Measurements from ENCODE around the gene ENTPD1.
"Not testable (repeated sequence)": the region's sequence is repeated elsewhere in the genome, so short reads cannot be mapped to it uniquely, and the experiment has no call there.

The ENTPD1 gene, protein sequence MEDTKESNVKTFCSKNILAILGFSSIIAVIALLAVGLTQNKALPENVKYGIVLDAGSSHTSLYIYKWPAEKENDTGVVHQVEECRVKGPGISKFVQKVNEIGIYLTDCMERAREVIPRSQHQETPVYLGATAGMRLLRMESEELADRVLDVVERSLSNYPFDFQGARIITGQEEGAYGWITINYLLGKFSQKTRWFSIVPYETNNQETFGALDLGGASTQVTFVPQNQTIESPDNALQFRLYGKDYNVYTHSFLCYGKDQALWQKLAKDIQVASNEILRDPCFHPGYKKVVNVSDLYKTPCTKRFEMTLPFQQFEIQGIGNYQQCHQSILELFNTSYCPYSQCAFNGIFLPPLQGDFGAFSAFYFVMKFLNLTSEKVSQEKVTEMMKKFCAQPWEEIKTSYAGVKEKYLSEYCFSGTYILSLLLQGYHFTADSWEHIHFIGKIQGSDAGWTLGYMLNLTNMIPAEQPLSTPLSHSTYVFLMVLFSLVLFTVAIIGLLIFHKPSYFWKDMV

DNA sequence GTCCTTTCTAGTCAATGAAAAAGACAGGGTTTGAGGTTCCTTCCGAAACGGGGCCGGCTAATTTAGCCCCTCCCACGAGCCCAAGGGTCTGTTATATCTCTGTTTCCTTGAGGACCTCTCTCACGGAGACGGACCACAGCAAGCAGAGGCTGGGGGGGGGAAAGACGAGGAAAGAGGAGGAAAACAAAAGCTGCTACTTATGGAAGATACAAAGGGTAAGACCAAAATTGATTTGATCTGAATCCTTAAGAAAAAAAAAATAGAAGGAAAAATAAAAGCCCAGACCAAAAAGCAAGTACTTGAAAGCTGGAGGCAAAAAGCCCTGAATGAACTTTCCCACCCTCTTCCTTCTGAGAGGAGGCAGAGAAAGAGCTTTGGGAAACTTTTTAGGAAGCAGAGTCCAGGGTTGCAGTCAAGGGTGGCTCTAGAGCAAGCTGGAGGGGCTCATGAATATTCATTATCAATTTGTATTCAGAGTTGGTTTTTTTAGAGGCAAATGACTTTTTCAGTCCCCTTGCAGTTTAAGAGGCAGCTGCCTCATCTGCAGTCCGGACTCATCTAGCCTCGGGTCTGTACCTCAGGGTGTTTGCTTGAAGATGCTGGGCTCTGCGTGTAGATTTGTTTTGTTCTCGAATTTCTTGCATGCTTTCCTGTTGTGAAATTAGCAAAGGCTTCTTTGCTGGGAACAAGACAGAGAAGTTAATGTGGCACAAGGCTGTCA, at the start of gene ENTPD1:
Gene ENTPD1, plus strand, starts transcription at position 123 of the 721 bp plus-strand sequence. Its CDS starts 77 bp downstream, at position 200.
- no peak for DNase-seq (ENCODE audit: low read depth in 2 of 2)

DNA sequence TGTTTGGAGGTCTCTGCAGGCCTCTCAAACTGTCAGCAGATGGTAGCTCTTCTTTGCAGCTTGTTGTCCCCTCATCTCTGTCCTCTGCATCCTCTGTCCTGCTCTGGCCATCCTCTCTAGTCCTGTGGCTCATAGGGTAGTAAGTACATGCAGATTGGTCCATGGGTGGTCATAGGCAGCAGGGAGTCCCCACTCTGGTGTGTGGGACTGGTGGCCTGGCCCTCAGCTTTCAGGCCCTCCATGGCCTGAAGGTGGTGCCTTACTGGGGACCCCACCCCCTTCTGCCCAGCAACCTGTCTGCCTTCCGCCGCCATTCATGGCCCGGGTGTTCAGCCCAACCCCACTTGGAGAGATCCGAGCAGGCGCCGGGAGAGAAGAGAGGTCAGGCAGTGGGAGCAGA, 49.4 kb upstream of the ENTPD1 start:
- no peak for DNase-seq (ENCODE audit: low read depth in 2 of 2)

DNA sequence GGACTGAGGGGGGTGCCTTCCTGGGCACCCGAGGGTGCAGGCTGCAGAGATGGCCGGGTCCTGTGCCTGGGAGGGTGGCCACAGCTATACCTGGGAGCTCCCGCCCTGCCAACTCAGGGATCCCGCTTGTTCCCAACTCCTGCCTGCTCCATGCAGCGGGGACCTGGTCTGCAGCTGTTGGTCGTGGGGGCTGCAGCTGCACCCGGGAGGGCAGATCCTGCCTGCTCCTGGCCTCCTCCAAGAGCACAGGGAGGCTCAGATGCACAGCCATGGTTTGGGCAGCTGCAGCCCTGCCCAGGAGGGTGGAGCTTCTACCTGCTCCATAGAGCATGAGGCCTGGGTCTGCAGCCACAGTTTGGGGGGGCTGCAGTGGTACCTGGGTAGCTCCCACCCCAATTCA, 49.0 kb upstream of the ENTPD1 start:
- no peak for DNase-seq (ENCODE audit: low read depth in 2 of 2)

DNA sequence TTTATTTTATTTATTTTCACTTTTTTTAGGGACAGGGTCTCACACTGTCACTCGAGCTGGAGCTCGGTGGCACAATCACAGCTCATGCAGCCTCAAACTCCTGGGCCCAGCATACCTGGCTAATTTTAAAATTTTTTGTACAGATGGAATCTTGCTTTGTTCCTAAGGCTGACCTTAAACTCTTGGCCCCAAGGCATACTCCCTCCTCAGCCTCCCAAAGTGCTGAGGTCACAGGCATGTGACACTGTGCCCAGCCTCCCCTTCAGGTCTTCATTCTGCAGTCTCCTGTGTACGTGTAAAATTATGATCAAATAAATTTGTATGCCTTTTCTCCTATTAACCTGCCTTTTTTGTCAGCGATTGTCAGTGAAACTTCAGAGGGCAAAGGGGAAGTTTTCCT, 44.5 kb upstream of the ENTPD1 start:
- no peak for DNase-seq (ENCODE audit: low read depth in 2 of 2)

DNA sequence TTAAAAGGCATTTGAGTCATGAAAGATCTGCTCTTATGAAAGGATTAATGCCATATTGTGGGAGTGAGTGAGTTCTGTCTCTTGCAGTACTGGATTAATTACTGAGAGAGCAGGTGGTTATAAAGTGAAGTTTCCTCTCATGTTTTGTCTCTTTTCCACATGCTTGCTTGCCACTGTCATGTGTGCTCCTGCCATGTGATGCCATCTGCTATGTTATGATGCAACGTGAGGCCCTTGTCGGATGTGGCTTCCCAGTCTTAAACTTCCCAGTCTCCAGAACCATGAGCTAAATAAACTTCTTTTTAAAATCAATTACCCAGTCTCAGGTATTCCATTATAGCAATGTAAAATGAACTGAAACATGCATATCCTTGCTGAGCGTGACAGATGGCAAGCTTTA, 39.5 kb upstream of the ENTPD1 start:
- no peak for DNase-seq (ENCODE audit: low read depth in 2 of 2)

- no peak for DNase-seq (ENCODE audit: low read depth in 2 of 2)
Measured at GRCh38 chr10:95716866-95717265, 39.1 kb upstream of the ENTPD1 start.

DNA sequence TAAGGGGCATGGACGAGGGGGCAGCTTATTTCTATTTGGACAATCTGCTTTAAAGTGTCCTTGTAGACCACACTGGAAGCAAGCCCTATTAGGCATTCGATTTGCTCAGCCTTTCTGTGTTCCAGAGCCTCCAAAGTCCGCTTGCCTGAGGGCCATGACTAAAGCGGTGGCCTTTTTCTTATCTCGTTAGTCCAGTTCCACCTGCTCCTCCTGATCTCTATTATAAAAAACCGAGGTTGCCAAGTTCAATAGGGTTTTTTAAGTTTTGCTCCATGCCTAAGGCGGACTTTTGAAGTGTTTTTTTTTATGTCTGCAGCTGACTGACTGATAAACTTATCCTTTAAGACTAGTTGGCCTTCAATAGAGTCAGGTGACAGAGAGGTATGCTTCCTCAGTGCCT, 35.2 kb upstream of the ENTPD1 start:
- DNase-seq (ENCODE audit: low read depth in 2 of 2), result not testable (repeated sequence)

DNA sequence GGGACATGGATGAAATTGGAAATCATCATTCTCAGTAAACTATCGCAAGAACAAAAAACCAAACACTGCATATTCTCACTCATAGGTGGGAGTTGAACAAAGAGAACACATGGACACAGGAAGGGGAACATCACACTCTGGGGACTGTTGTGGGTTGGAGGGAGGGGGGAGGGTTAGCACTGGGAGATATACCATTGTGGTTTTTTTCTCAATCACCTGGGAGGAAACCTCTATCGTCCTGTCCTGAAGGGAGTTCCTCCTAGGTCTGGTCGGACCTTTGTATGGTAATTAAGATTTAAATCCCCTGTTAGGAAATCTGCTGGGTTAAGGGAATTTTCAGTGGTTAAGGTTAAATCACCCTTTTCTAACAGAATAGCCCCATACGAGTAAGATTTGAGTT, 33.5 kb upstream of the ENTPD1 start:
- DNase-seq (ENCODE audit: low read depth in 2 of 2), result not testable (repeated sequence)

DNA sequence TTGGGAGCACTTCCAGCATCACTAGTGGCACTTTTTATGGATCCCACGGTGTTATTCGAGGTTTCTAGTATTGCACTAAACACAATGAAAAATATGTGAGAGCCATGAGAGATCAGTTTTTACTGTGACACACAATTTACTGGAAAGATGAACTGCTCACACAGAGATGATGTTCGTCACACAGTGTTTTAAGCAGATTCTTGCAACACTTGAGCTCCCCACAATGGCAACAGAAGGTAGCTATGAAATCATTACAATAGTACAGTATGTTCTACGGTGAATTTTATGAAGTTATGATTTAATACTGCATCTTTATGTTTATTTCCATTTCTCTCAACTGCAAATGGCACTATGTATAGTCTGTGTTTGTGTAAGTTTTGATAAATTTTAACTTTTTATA, 27.4 kb upstream of the ENTPD1 start:
- DNase-seq (ENCODE audit: low read depth in 2 of 2), result no peak

DNA sequence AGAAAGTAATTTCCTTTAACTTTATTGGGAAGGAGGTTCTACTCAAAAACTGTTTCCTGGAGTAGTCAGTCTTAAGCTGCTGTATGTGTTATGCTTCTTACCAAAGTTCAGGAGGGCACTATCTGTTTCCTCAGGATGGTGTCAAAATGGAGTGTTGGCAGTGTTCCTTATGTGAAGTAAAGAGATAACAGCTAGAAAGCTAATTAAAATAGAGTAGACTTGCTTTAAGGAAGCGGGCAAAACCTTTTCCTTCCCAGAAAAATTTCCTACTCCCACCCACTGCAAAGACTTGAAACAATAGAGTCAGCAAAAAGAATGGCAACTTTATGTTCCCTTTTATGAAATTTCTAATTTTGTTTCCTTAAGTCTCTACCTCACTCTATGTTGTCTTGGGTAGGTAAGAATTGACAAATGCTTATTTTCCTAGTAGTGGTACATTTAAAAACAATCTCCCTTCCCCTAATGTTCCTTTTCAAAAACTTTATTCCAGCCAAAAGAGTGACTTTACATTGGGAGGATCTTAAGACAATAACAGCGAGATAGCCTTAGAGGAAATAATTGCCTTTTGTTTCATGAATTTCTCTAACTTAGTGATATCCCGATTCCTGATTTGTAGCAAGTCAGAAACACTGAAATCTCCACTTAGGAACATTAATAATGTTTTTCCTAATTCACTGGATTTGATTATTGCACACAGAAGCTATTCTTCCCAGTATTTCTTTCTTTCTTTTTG, 26.5 kb upstream of the ENTPD1 start:
- DNase-seq (ENCODE audit: low read depth in 2 of 2), result no peak

DNA sequence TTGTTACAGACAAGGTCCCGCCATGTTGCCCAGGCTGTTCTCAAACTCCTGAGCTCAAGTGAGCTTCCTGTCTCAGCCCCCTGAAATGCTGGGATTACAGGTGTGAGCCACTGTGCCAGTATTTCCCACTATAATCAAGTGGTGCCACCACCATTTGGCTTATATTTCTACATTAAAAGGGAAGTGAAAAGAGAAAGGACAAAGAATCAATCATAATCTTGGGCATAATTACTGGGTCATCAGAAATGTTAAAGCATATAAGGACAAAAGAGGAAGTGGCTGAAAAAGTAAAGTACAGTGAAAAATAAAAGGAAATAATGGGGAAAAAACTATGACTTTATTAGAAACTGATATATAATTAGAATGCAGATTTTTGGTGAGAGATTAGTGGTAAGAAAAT, 25.7 kb upstream of the ENTPD1 start:
- no peak for DNase-seq (ENCODE audit: low read depth in 2 of 2)

DNA sequence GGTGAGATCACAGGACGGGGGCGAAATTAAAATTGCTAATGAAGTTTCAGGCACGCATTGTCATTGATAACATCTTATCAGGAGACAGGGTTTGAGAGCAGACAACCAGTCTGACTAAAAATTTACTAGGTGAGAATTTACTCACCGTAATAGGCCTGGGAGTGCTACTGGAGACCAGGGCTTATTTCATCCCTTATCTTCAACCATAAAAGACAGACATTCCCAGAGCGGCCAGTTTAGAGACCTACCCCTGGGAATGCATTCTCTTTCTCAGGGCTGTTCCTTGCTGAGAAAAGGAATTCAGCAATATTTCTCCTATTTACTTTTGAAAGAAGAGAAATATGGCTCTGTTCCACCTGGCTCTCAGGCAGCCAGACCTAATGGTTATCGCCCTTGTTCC, 23.1 kb upstream of the ENTPD1 start:
- not testable (repeated sequence) for DNase-seq (ENCODE audit: low read depth in 2 of 2)

GRCh38 chr10:95739056-95739455, 16.9 kb upstream of the ENTPD1 start:
- DNase-seq (ENCODE audit: low read depth in 2 of 2), result no peak

GRCh38 chr10:95741807-95742467, 14.0 kb upstream of the ENTPD1 start:
- DNase-seq (ENCODE audit: low read depth in 2 of 2), result no peak

- no peak for DNase-seq (ENCODE audit: low read depth in 2 of 2)
Measured at GRCh38 chr10:95742485-95742884, 13.5 kb upstream of the ENTPD1 start.

DNA sequence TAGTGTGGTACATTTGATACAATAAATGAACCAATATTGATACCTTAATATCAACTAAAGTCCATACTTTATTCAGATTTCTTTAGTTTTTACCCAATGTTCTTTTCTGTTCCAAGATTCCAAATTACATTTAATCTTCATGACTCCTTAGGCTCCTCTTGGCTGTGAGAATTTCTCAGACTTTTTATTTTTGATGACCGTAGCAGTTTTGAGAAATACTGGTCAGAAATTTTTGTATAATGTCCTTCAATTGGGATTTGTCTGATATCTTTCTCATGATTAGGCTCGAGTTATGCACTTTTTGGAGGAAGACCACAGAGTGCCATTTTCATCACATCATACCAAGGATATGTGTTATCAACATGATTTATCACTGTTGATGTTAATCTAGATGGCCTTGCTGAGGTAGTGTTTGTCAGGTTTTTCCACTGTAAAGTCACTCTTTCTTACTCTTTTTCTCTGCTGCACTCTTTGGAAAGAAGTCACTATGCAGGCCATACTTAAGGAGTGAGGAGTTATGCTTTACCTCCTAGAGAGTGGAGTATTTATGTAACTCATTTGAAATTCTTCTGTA, 12.9 kb upstream of the ENTPD1 start:
- no peak for DNase-seq (ENCODE audit: low read depth in 2 of 2)

GRCh38 chr10:95745501-95745900, 10.5 kb upstream of the ENTPD1 start:
- DNase-seq (ENCODE audit: low read depth in 2 of 2), result no peak

DNA sequence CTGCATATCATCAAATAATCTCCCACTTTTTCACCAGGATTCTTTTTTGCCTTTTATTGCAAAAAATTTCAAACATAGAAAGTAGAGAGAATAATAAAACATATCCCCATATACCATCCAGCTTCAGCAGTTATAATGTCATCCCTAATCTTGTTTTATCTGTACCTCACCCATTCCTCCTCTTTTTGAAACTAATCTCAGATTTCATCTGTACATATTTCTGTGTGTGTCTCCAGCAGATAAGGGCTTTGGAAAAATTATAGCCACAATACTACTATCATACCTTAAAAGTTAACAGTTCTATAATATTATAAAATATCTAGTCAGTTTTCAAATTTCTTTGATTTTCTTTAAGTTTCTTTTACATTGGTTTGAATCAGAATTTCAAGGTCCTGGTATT, 7.6 kb upstream of the ENTPD1 start:
- DNase-seq (ENCODE audit: low read depth in 2 of 2), result no peak

GRCh38 chr10:95755511-95756004, 405 bp upstream of the ENTPD1 start:
- DNase-seq (ENCODE audit: low read depth in 2 of 2), result no peak

GRCh38 chr10:95756809-95757684, 1.1 kb downstream of the ENTPD1 start:
- no peak for DNase-seq (ENCODE audit: low read depth in 2 of 2)

Measured in stimulated activated CD8-positive, alpha-beta memory T cell treated with anti-CD3 and anti-CD28 coated beads, Interleukin-7, amount 100 ng/mL, for 4 hours (primary cell).